ENCODE data around the gene RNF4.

RNF4 gene, protein sequence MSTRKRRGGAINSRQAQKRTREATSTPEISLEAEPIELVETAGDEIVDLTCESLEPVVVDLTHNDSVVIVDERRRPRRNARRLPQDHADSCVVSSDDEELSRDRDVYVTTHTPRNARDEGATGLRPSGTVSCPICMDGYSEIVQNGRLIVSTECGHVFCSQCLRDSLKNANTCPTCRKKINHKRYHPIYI

DNA sequence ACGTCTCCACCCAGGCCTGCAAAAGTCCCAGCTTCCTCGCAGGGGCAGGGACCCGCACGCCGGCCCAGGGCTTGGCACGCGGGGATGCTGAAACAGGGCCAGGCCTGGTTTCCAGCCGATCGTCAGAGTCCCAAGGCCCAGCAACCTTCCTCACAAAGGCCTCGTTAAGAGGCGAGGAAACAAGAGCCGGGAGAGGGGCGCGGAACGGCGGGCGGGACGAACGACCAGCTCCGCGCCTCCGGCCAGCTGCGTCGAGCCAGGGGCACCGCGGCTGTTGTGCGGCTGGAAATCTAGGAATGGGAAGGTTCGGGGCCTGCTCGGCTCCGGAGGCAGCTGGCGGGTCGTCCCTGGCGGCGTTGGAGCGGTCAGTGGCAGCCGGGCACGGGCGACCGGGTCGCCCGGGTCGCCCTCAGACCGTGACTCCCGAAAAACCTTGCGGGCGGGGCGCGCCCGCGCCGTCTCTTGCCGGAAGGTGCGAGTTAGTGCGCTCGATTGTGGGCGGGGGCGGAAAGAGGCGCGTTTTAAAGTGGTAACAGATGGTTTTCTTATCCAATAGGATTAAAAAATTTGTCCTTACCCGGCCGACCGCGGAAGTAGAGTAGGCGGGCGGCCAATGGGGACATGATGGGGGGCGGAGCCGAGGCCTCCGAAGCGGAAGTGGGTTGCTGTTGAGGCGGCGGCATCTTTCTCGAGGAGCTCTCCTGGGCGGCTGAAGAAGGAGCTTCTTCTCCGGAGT is at the start of gene RNF4:
Gene RNF4 (plus strand): TSS at position 651 of the 736 bp plus-strand sequence. CDS start 21,388 bp downstream, outside the sequence.
- H3K36me3 ChIP-seq (ENCODE audit: insufficient read depth, low read length) = peaks cover 25% of the 10 kb centered on the region
- H3K27me3 ChIP-seq (ENCODE audit: insufficient read depth, low read length) = no peaks in the 10 kb centered on the region
- peaks cover 6% of the 10 kb centered on the region for H3K4me1 ChIP-seq (ENCODE audit: insufficient read depth, low read length)
- peak within 1 kb of the TSS; percentile 75 for H3K4me3 ChIP-seq (ENCODE audit: low read length)
- H3K9me3 ChIP-seq (ENCODE audit: low read length) = peaks cover 12% of the 10 kb centered on the region
- peak within 1 kb of the TSS; percentile 24 for H2AFZ ChIP-seq (ENCODE audit: low read depth, low read length)

DNA sequence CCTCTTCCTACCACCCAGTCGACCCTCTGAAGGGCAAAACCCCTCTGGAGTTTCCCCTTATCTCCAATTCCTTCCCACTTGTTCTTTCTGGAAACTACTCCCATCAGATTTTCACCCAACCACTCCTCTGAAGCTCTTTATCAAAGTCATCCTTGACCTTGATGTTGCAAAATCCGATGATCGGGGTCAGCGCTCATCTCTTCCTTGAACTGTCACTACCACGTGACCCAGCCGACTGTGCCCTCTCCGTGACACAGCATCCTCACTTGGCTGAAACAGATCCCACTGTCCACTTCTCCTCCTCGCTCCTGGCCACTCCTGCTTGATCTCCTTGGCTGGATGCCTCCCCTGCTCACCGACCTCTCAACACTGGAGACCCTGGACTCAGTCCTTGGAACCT is 49.1 kb upstream of the RNF4 start:
- peaks cover 3% of the 10 kb centered on the region for H3K9me3 ChIP-seq (ENCODE audit: low read length)
- H2AFZ ChIP-seq (ENCODE audit: low read depth, low read length) = no peak overlapping the region
- no peak overlapping the region for H3K4me3 ChIP-seq (ENCODE audit: low read length)
- H3K27me3 ChIP-seq (ENCODE audit: insufficient read depth, low read length) = peaks cover 76% of the 10 kb centered on the region
- H3K36me3 ChIP-seq (ENCODE audit: insufficient read depth, low read length) = no peaks in the 10 kb centered on the region
- H3K4me1 ChIP-seq (ENCODE audit: insufficient read depth, low read length) = peaks cover 10% of the 10 kb centered on the region

DNA sequence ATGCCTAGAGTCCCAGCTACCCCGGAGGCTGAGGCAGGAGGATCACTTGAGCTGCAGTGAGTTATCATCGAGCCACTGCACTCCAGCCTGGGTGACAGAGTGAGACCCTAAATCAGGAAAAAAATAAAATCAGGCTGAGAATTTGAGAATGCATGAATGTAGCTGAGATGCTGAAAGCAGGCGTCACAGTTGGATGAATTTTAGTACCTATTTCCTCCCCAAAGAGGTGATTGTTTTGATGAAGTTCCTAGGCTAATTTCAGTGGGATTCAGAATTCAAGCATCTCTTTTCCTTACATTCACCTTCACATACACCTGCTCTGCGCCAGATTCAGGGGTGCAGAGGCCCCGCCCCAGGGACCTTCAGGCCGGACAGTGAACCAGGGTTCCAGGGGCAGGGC is 47.0 kb upstream of the RNF4 start:
- Histone ChIP-seq H3K4me3 (ENCODE audit: low read length) (no peak overlapping the region), H2AFZ (ENCODE audit: low read depth, low read length) (no peak overlapping the region), H3K36me3 (ENCODE audit: insufficient read depth, low read length) (no peaks in the 10 kb centered on the region), H3K9me3 (ENCODE audit: low read length) (peaks cover 3% of the 10 kb centered on the region), H3K27me3 (ENCODE audit: insufficient read depth, low read length) (peaks cover 58% of the 10 kb centered on the region), H3K4me1 (ENCODE audit: insufficient read depth, low read length) (peaks cover 8% of the 10 kb centered on the region)

DNA sequence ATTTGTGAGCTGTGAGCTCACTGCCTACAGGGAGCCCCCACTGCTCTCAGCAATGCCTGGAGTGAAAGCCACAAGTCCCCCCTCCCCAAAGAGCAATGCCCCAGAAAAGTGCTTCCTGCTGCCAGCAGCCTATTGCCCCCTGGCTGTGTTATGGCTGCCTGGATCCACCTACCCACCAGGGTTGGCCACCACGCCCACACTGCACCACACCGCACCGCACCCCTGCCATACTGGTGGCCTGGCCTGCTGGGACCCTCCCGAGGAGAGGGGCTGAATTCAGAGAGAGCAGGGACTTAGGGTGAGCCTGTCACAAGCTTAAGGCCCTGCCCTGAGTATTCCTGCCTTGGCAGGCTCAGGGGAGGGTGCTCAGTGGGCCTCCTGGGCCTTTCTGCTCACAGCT is 45.8 kb upstream of the RNF4 start:
- no peaks in the 10 kb centered on the region for H3K36me3 ChIP-seq (ENCODE audit: insufficient read depth, low read length)

DNA sequence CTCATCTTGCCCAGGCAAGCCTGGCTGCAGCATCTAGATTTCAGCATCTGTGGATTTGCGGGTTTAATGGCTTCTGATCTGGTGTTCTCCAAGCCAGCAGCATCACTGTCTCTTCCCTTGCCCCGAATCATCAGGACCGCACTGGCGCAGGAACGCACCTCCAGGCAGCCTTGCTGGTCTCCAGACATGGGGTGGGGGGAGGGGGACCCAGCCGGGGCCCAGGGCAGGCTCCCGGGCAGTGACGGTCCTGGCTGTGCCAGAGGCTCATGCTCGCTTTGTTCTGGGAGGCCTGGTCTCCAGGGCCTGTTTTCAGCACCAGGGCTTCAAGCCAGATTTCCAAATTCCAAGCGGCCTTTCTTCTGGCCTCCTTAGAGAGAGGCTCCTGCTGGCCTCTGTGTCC is 45.2 kb upstream of the RNF4 start:
- Histone ChIP-seq H3K4me3 (ENCODE audit: low read length) (no peak overlapping the region), H3K9me3 (ENCODE audit: low read length) (peaks cover 3% of the 10 kb centered on the region), H3K27me3 (ENCODE audit: insufficient read depth, low read length) (peaks cover 58% of the 10 kb centered on the region), H3K4me1 (ENCODE audit: insufficient read depth, low read length) (peaks cover 8% of the 10 kb centered on the region), H2AFZ (ENCODE audit: low read depth, low read length) (no peak overlapping the region), H3K36me3 (ENCODE audit: insufficient read depth, low read length) (no peaks in the 10 kb centered on the region)

More for the DNA sequence above, 45.8 kb upstream of the RNF4 start:
- H3K27me3 ChIP-seq (ENCODE audit: insufficient read depth, low read length) = peaks cover 57% of the 10 kb centered on the region
- peaks cover 3% of the 10 kb centered on the region for H3K9me3 ChIP-seq (ENCODE audit: low read length)
- no peak overlapping the region for H2AFZ ChIP-seq (ENCODE audit: low read depth, low read length)
- peaks cover 8% of the 10 kb centered on the region for H3K4me1 ChIP-seq (ENCODE audit: insufficient read depth, low read length)
- H3K4me3 ChIP-seq (ENCODE audit: low read length) = no peak overlapping the region

DNA sequence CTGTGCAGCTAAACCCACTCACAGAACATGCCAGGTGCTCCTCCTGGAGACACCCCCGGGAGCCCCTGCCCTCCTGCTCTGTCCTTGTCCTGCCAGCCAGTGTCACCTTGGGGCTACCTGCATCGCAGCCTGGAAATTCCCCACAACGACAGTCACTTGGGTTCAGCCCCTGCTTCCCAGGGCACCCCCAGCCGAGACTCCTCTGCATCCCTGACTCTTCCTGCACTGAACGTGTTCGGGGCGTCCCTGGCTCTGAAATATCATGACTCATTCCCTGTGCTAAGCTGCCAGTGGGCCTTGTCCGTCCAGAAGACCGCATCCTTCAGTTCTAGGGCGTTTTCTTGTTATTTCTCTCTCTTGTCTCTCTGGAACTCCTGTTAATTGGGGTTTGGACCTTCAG is 44.3 kb upstream of the RNF4 start:
- Histone ChIP-seq H2AFZ (ENCODE audit: low read depth, low read length) (no peak overlapping the region), H3K36me3 (ENCODE audit: insufficient read depth, low read length) (no peaks in the 10 kb centered on the region), H3K27me3 (ENCODE audit: insufficient read depth, low read length) (peaks cover 54% of the 10 kb centered on the region), H3K4me3 (ENCODE audit: low read length) (no peak overlapping the region), H3K4me1 (ENCODE audit: insufficient read depth, low read length) (no peaks in the 10 kb centered on the region), H3K9me3 (ENCODE audit: low read length) (peaks cover 3% of the 10 kb centered on the region)

DNA sequence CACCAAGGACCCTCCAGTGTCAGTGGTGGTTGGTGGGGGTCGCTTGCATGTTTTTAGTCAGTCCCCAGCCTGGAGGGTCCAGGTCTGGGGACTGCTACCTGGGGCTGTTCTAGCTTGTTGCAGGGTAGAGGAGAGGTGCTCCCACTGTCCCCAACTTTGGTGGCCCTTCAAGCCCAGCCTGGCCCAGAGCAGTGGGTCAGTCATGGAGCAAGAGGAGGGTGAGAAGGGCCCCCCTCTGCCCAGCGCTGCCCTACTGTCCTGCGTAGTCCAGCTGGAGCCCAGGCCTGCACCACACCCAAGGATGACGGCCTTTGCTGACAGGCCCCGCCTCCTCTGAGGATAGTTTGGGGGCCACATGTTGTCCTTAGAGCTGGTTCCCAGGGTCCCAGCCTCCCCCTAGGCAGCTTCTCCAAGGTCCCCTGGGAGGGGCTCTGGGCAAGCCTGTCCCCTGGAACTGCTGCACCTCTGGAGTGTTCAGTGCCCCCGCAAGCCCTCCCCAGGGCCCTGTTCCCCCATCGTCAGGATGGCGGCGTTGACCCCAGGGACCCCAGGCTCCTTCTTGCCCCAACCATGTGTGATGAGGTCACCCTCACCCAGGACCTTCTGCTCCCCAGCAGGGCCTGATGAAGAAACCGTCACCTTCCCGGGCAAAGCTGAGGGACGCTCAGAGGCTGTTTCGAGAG is 43.4 kb upstream of the RNF4 start:
- peaks cover 45% of the 10 kb centered on the region for H3K27me3 ChIP-seq (ENCODE audit: insufficient read depth, low read length)
- no peak overlapping the region for H2AFZ ChIP-seq (ENCODE audit: low read depth, low read length)
- H3K4me3 ChIP-seq (ENCODE audit: low read length) = no peak overlapping the region

DNA sequence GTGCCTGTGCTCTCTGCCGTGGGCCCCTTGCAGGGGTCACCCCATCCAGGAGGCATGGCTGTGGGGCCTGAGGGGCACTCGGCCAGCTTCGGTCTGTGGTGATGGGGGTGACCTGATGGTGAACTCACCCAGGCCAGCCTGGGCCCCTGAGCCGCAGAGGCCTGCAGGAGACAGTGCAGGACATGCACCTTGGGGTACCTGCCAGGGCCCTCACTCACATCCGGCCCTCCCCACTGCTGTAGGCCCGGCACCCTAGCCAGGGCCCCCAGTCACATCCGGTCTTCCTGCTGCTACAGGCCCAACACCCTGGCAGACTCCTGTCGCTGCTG is 42.9 kb upstream of the RNF4 start:
- Histone ChIP-seq H3K27me3 (ENCODE audit: insufficient read depth, low read length) (peaks cover 40% of the 10 kb centered on the region), H3K4me3 (ENCODE audit: low read length) (no peak overlapping the region), H3K4me1 (ENCODE audit: insufficient read depth, low read length) (no peaks in the 10 kb centered on the region), H2AFZ (ENCODE audit: low read depth, low read length) (no peak overlapping the region), H3K36me3 (ENCODE audit: insufficient read depth, low read length) (no peaks in the 10 kb centered on the region), H3K9me3 (ENCODE audit: low read length) (no peaks in the 10 kb centered on the region)

More for the DNA sequence above, 43.4 kb upstream of the RNF4 start:
- Histone ChIP-seq H3K4me1 (ENCODE audit: insufficient read depth, low read length) (no peaks in the 10 kb centered on the region), H3K9me3 (ENCODE audit: low read length) (peaks cover 3% of the 10 kb centered on the region), H3K36me3 (ENCODE audit: insufficient read depth, low read length) (no peaks in the 10 kb centered on the region)

DNA sequence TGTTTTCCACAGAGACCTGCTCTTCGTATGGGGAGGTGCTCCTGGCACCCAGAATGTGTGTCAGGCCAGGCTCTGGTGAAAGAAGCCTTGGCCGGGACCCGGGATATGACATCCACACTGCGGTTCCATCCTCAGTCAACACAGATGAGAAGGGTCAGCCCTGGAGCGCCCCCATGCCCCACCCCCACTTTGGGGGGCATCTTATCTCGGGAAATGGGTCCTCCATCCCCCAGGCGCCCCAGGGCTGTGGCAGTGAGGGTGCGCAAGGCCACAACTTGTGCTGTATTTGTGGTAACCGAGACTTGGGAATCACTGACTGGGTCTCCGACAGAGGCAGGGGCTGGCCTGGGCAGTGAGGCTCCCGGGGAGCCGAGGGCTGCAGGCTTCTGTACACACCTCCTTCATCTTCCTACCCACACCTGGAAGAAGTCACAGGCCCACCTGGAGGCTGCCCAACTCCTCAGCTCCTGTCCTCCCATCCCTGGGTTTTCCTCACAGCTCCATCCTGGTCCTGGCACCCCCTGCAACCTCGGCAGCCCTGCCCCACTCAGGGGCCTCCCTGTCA is 42.1 kb upstream of the RNF4 start:
- Histone ChIP-seq H3K4me3 (ENCODE audit: low read length) (no peak overlapping the region), H2AFZ (ENCODE audit: low read depth, low read length) (no peak overlapping the region), H3K4me1 (ENCODE audit: insufficient read depth, low read length) (no peaks in the 10 kb centered on the region), H3K27me3 (ENCODE audit: insufficient read depth, low read length) (peaks cover 39% of the 10 kb centered on the region), H3K36me3 (ENCODE audit: insufficient read depth, low read length) (no peaks in the 10 kb centered on the region), H3K9me3 (ENCODE audit: low read length) (no peaks in the 10 kb centered on the region)

DNA sequence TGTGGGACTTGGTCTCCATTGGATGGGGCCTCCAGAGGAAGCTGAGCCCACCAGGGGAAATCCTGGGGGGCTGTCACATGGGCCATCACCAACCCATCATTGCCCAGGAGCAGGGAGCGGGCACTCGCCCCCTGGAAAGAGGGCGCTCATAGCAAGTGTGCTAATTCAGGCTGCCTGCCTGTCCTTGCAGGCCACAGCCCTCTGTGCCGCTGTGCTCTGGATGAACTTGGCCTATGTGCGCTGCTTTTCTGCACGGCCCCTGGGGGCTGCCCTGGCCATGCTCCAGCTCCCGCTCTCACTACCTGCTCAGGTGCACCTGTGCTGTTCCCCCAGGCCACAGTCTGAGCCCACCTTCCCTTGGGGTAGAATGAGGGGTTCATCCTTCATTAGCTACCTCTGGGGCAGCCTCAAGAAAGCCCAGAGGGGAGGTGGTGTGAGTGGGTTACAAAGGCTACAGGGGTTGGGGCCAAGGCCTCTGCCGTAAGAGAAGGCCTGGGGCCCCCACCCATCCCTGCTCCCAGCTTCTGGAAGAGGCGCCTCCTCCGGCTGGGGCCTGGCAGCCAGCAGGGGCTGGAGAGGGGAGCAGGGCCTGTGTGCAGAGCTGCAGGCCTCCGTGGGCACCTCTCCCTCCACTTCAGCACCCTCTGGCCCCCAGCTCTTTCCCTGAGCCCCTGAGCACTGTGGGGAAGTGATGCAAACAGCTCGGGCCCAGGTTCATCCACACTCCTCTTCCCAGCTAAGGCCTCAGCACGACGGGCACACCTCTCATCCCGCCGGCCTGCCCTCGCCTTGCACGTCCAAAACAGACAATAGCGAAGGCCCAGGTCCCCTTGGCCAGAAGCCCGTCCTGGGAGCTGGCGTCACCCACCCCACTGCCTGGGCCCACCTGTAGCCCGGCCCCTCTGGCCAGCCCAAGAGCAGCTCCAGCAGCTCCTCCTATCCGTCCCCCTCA is 41.2 kb upstream of the RNF4 start:
- no peaks in the 10 kb centered on the region for H3K36me3 ChIP-seq (ENCODE audit: insufficient read depth, low read length)
- no peaks in the 10 kb centered on the region for H3K4me1 ChIP-seq (ENCODE audit: insufficient read depth, low read length)
- no peaks in the 10 kb centered on the region for H3K9me3 ChIP-seq (ENCODE audit: low read length)

DNA sequence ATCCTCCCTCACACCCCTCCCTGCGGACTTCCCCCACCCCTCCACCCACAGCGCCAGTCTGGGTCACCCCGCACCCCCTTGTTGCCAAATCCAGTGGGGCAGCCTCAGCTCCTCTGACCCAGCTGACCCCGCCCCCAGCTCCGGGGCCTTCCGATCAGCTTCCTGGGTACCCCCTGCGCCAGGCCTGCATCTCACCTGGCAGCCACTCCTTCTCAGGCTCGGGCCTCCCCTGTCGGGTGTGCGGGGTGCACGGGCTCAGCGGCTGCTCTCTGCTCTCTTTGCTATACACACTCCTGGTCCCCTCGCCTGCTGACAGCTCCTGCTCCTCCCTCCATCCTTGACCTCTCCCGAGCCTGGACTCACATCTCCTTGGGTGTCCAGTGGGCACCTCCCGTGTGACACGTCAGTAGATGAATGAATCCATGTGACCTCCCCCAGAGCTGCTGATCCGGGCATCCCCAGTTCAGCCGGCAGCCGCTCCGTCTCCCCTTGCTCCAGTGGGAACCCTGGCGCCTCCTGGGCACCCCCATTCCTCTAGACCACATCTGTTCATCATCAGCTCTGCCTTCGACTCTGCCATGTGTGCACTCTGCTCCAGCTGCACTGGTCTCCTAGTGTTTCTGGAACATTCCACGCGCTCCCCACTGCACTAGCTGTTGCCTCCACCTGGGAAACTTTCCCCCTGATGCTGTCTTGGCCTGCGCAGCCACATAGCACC is 40.3 kb upstream of the RNF4 start:
- Histone ChIP-seq H3K9me3 (ENCODE audit: low read length) (no peaks in the 10 kb centered on the region), H3K4me3 (ENCODE audit: low read length) (no peak overlapping the region), H3K27me3 (ENCODE audit: insufficient read depth, low read length) (peaks cover 30% of the 10 kb centered on the region), H3K36me3 (ENCODE audit: insufficient read depth, low read length) (no peaks in the 10 kb centered on the region), H3K4me1 (ENCODE audit: insufficient read depth, low read length) (peaks cover 7% of the 10 kb centered on the region), H2AFZ (ENCODE audit: low read depth, low read length) (no peak overlapping the region)

More for the DNA sequence above, 41.2 kb upstream of the RNF4 start:
- peaks cover 37% of the 10 kb centered on the region for H3K27me3 ChIP-seq (ENCODE audit: insufficient read depth, low read length)
- no peak overlapping the region for H2AFZ ChIP-seq (ENCODE audit: low read depth, low read length)
- H3K4me3 ChIP-seq (ENCODE audit: low read length) = no peak overlapping the region

Measured in neuron (in vitro differentiated cells).